Vagina (tissue), 2 donors: Measurements from ENCODE around the gene RASGEF1C. TPM values are rescaled to one million over a fixed set of nuclear protein-coding genes. Genes with fewer than 3 reads are reported as not detected.
A peak's percentile ranks its signal among the peaks of the same experiment; 100 is the strongest.

Experiments
- DNase-seq, 2 donors: peaks; one replicate each; pipeline ENCODE4 v3.0.0-alpha.2; 2017; ENCODE audit errors: extremely low spot score in 2 of 2
- H3K27ac ChIP-seq: fragments of 200-600 bp; sonication (generic); one replicate; pipeline ENCODE4 v1.5.1; 2019
- H3K27me3 ChIP-seq: fragments of 200-600 bp; sonication (generic); one replicate; pipeline ENCODE4 v1.5.1; 2019
- H3K36me3 ChIP-seq, 2 donors: fragments of 200-600 bp; sonication (generic); one replicate each; pipeline ENCODE4 v1.5.1; 2017 to 2019
- H3K4me1 ChIP-seq: fragments of 200-600 bp; sonication (generic); one replicate; pipeline ENCODE4 v1.5.1; 2019
- H3K4me3 ChIP-seq, 2 donors: fragments of 200-600 bp; sonication (generic); 1 replicate in 1 of 2; 2 replicates in 1 of 2; pipeline ENCODE4 v1.5.1; 2016 to 2019
- H3K9me3 ChIP-seq: fragments of 200-600 bp; sonication (generic); one replicate; pipeline ENCODE4 v1.5.1; 2019
- CTCF ChIP-seq, 3 experiments: fragments of 450-650 bp in 2 of 3; fragments of 200-600 bp in 1 of 3; sonication (generic) in 1 of 3; IDR thresholded peaks; one replicate each; pipeline ENCODE4 v1.5.1; 2017 to 2019; ENCODE audit warnings: antibody characterized with exemption in 3 of 3, mild to moderate bottlenecking in 2 of 3, moderate library complexity in 2 of 3
- POLR2A ChIP-seq, 2 donors: fragments of 450-650 bp; IDR thresholded peaks; one replicate each; pipeline ENCODE4 v1.6.1; 2017; ENCODE audit warnings: antibody characterized with exemption in 2 of 2, mild to moderate bottlenecking in 2 of 2, moderate library complexity in 2 of 2
- POLR2AphosphoS5 ChIP-seq, 2 donors: sonication (generic); formaldehyde crosslinking; IDR thresholded peaks; one replicate each; pipeline ENCODE4 v1.9.0; 2017; ENCODE audit warnings: antibody characterized with exemption in 2 of 2, mild to moderate bottlenecking in 2 of 2, low read depth in 1 of 2; ENCODE audit not compliant: insufficient read depth in 1 of 2
- intact Hi-C: fragments of 100-400 bp; cut with DNase I; formaldehyde crosslinking; loops from one replicate; pipeline ENCODE4 v1.15.1; 2023
- total RNA-seq: library from RNA; depleted of rRNA; stranded (reverse); fragments of >200 nt; gene quantifications from one replicate; pipeline ENCODE4 v1.2.3, GENCODE V29; 2016

RASGEF1C gene
- total RNA-seq, 1 donor from 2014 or later: 2.5 TPM

GRCh38 chr5:180078348-180078747 lies 130.7 kb downstream of the RASGEF1C start:
- no peak for DNase-seq
- intact Hi-C loops: no loop called here

GRCh38 chr5:180077594-180078284 lies 131.3 kb downstream of the RASGEF1C start:
- no peaks in the 10 kb centered on the region for H3K27me3 ChIP-seq
- no peak overlapping the region for H3K27ac ChIP-seq
- H3K36me3 ChIP-seq: no peaks in the 10 kb centered on the region
- no peak for DNase-seq
- H3K4me1 ChIP-seq: no peaks in the 10 kb centered on the region
- intact Hi-C loops: no loop called here
- TF ChIP-seq POLR2A (IDR thresholded peaks at IDR 0.05) (no peak), POLR2AphosphoS5 (IDR thresholded peaks at IDR 0.05; ENCODE audit: insufficient read depth in 1 of 2, low read depth in 1 of 2) (no peak), CTCF (IDR thresholded peaks at IDR 0.05) (no peak)
- H3K4me3 ChIP-seq: no peak overlapping the region
- no peaks in the 10 kb centered on the region for H3K9me3 ChIP-seq

More at GRCh38 chr5:180078348-180078747, 130.7 kb downstream of the RASGEF1C start:
- H3K36me3 ChIP-seq: no peaks in the 10 kb centered on the region
- no peaks in the 10 kb centered on the region for H3K4me1 ChIP-seq
- no peak for TF ChIP-seq POLR2A (IDR thresholded peaks at IDR 0.05)
- no peak for TF ChIP-seq CTCF (IDR thresholded peaks at IDR 0.05)
- H3K9me3 ChIP-seq: no peaks in the 10 kb centered on the region
- H3K27ac ChIP-seq: no peak overlapping the region
- no peak overlapping the region for H3K4me3 ChIP-seq
- H3K27me3 ChIP-seq: no peaks in the 10 kb centered on the region

GRCh38 chr5:180075703-180076102 lies 133.3 kb downstream of the RASGEF1C start:
- no peaks in the 10 kb centered on the region for H3K9me3 ChIP-seq
- TF ChIP-seq POLR2A (IDR thresholded peaks at IDR 0.05): no peak
- no peak for TF ChIP-seq CTCF (IDR thresholded peaks at IDR 0.05)
- no peak for TF ChIP-seq POLR2AphosphoS5 (IDR thresholded peaks at IDR 0.05; ENCODE audit: insufficient read depth in 1 of 2, low read depth in 1 of 2)
- no peaks in the 10 kb centered on the region for H3K36me3 ChIP-seq
- intact Hi-C loops: no loop called here
- DNase-seq: no peak
- H3K27me3 ChIP-seq: no peaks in the 10 kb centered on the region
- H3K4me1 ChIP-seq: no peaks in the 10 kb centered on the region
- no peak overlapping the region for H3K27ac ChIP-seq
- no peak overlapping the region for H3K4me3 ChIP-seq

- DNase-seq: no peak
- H3K36me3 ChIP-seq: no peaks in the 10 kb centered on the region
- H3K4me3 ChIP-seq: no peak overlapping the region
- no peak for TF ChIP-seq POLR2A (IDR thresholded peaks at IDR 0.05)
- no peak for TF ChIP-seq POLR2AphosphoS5 (IDR thresholded peaks at IDR 0.05; ENCODE audit: insufficient read depth in 1 of 2, low read depth in 1 of 2)
- TF ChIP-seq CTCF (IDR thresholded peaks at IDR 0.05): no peak
- H3K4me1 ChIP-seq: peaks cover 10% of the 10 kb centered on the region
- intact Hi-C loops: no loop called here
- H3K27ac ChIP-seq: no peak overlapping the region
- no peaks in the 10 kb centered on the region for H3K27me3 ChIP-seq
- H3K9me3 ChIP-seq: no peaks in the 10 kb centered on the region
Observed at GRCh38 chr5:180074462-180074861, 134.5 kb downstream of the RASGEF1C start.

GRCh38 chr5:180072556-180072955 lies 136.5 kb downstream of the RASGEF1C start:
- no peak for DNase-seq
- Histone ChIP-seq H3K9me3 (no peaks in the 10 kb centered on the region), H3K27me3 (no peaks in the 10 kb centered on the region), H3K36me3 (no peaks in the 10 kb centered on the region), H3K4me3 (no peak overlapping the region), H3K27ac (peak overlapping the region; percentile 96), H3K4me1 (peaks cover 27% of the 10 kb centered on the region)
- intact Hi-C loops: no loop called here
- TF ChIP-seq POLR2AphosphoS5 (IDR thresholded peaks at IDR 0.05; ENCODE audit: insufficient read depth in 1 of 2, low read depth in 1 of 2) (no peak), POLR2A (IDR thresholded peaks at IDR 0.05) (no peak), CTCF (IDR thresholded peaks at IDR 0.05) (no peak)
